Neural crest cell (in vitro differentiated cells): ENCODE measurements around the gene KEL. TPM values are rescaled to one million over a fixed set of nuclear protein-coding genes. Genes with fewer than 3 reads are reported as not detected.

Experiments used
- DNase-seq: peaks from one replicate; pipeline ENCODE4 v3.0.0; 2021; ENCODE audit warnings: low read depth, mixed read lengths, low spot score
- H3K27ac Mint-ChIP-seq: one replicate; pipeline ENCODE4 v1.8.0; 2021; ENCODE audit warnings: mild to moderate bottlenecking, mixed read lengths; ENCODE audit not compliant: unreplicated experiment
- H3K27me3 Mint-ChIP-seq: 2 replicates; pipeline ENCODE4 v1.8.0; 2021; ENCODE audit warnings: low read depth, mild to moderate bottlenecking, mixed read lengths
- H3K36me3 Mint-ChIP-seq: 2 replicates; pipeline ENCODE4 v1.8.0; 2021; ENCODE audit warnings: low read depth, mild to moderate bottlenecking, mixed read lengths
- H3K4me1 Mint-ChIP-seq: 2 replicates; pipeline ENCODE4 v1.8.0; 2021; ENCODE audit warnings: mixed read lengths
- H3K4me3 Mint-ChIP-seq: one replicate; pipeline ENCODE4 v1.8.0; 2021; ENCODE audit warnings: mild to moderate bottlenecking, mixed read lengths
- H3K9me3 Mint-ChIP-seq: 2 replicates; pipeline ENCODE4 v1.8.0; 2021; ENCODE audit warnings: mixed read lengths
- CTCF ChIP-seq: fragments of 200-600 bp; sonication (generic); conservative IDR thresholded peaks from 2 replicates; pipeline ENCODE4 v1.5.0; 2021; ENCODE audit warnings: antibody characterized with exemption, mild to moderate bottlenecking
- total RNA-seq: library from RNA; stranded (reverse); gene quantifications from 2 replicates; pipeline ENCODE4 v1.2.1, GENCODE V29; 2021

KEL gene
- total RNA-seq, 1 donor from 2014 or later: 1.4 TPM

- Mint-ChIP-seq H3K27me3 (peaks cover 2% of the 10 kb centered on the region), H3K27ac (no peak overlapping the region), H3K4me3 (no peak overlapping the region), H3K36me3 (no peaks in the 10 kb centered on the region), H3K4me1 (no peaks in the 10 kb centered on the region), H3K9me3 (no peaks in the 10 kb centered on the region)
- no peak for TF ChIP-seq CTCF
- no peak for DNase-seq
These were observed 7.0 kb upstream of the KEL start for GRCh38 chr7:142969183-142969582.

GRCh38 chr7:142968229-142968628 is 6.1 kb upstream of the KEL start:
- Mint-ChIP-seq H3K36me3 (no peaks in the 10 kb centered on the region), H3K27me3 (peaks cover 8% of the 10 kb centered on the region), H3K4me3 (no peak overlapping the region), H3K4me1 (peaks cover 1% of the 10 kb centered on the region), H3K27ac (no peak overlapping the region), H3K9me3 (no peaks in the 10 kb centered on the region)
- DNase-seq: no peak
- no peak for TF ChIP-seq CTCF

GRCh38 chr7:142964502-142965246 is 2.5 kb upstream of the KEL start:
- Mint-ChIP-seq H3K9me3 (no peaks in the 10 kb centered on the region), H3K27ac (no peak overlapping the region), H3K4me3 (no peak overlapping the region), H3K36me3 (no peaks in the 10 kb centered on the region), H3K4me1 (peaks cover 5% of the 10 kb centered on the region), H3K27me3 (peaks cover 16% of the 10 kb centered on the region)
- no peak for DNase-seq
- TF ChIP-seq CTCF: no peak

- Mint-ChIP-seq H3K27ac (no peak overlapping the region), H3K9me3 (peaks cover 3% of the 10 kb centered on the region), H3K27me3 (peaks cover 22% of the 10 kb centered on the region), H3K4me1 (peaks cover 5% of the 10 kb centered on the region), H3K36me3 (no peaks in the 10 kb centered on the region), H3K4me3 (no peak overlapping the region)
- DNase-seq: no peak
- TF ChIP-seq CTCF: no peak
These were observed 1.8 kb upstream of the KEL start for GRCh38 chr7:142963993-142964392.

GRCh38 chr7:142962991-142963390 is 828 bp upstream of the KEL start:
- no peak for TF ChIP-seq CTCF
- Mint-ChIP-seq H3K27ac (no peak overlapping the region), H3K36me3 (no peaks in the 10 kb centered on the region), H3K9me3 (peaks cover 3% of the 10 kb centered on the region), H3K27me3 (peaks cover 25% of the 10 kb centered on the region), H3K4me1 (peaks cover 5% of the 10 kb centered on the region), H3K4me3 (no peak overlapping the region)
- DNase-seq: no peak
